GM19438 (cell line): ENCODE results near the gene MPRIP.
"Not testable (repeated sequence)": the region's sequence is repeated elsewhere in the genome, so short reads cannot be mapped to it uniquely, and the experiment has no call there.

ENCODE experiments used
- ATAC-seq: cut with Tn5 transposase; IDR thresholded peaks from one replicate; pipeline ENCODE4 v1.9.1; 2021; ENCODE audit warnings: low read depth; ENCODE audit not compliant: unreplicated experiment

MPRIP gene

GRCh38 chr17:17011043-17011907 lies 31.0 kb upstream of the MPRIP start:
- ATAC-seq: not testable (repeated sequence)

- not testable (repeated sequence) for ATAC-seq
Observed at GRCh38 chr17:17013828-17014747, 28.2 kb upstream of the MPRIP start.

GRCh38 chr17:17014748-17015124 lies 27.5 kb upstream of the MPRIP start:
- ATAC-seq: not testable (repeated sequence)

GRCh38 chr17:17015230-17015629 lies 27.0 kb upstream of the MPRIP start:
- ATAC-seq: no peak

- ATAC-seq: not testable (repeated sequence)
Observed at GRCh38 chr17:17016199-17017197, 25.8 kb upstream of the MPRIP start.

- no peak for ATAC-seq
Observed at GRCh38 chr17:17017343-17018014, 24.8 kb upstream of the MPRIP start.

- no peak for ATAC-seq
Observed at GRCh38 chr17:17018021-17018441, 24.2 kb upstream of the MPRIP start.

- no peak for ATAC-seq
Observed at GRCh38 chr17:17018612-17019429, 23.4 kb upstream of the MPRIP start.

GRCh38 chr17:17019430-17019762 lies 22.9 kb upstream of the MPRIP start:
- ATAC-seq: no peak

- ATAC-seq: no peak
Observed at GRCh38 chr17:17019891-17020456, 22.3 kb upstream of the MPRIP start.

- ATAC-seq: no peak
Observed at GRCh38 chr17:17020821-17021193, 21.4 kb upstream of the MPRIP start.

GRCh38 chr17:17021194-17021863 lies 20.9 kb upstream of the MPRIP start:
- ATAC-seq: no peak

GRCh38 chr17:17022011-17022410 lies 20.2 kb upstream of the MPRIP start:
- no peak for ATAC-seq

- ATAC-seq: no peak
Observed at GRCh38 chr17:17022456-17022855, 19.8 kb upstream of the MPRIP start.

GRCh38 chr17:17024778-17025300 lies 17.4 kb upstream of the MPRIP start:
- ATAC-seq: no peak

- no peak for ATAC-seq
Observed at GRCh38 chr17:17025621-17026020, 16.6 kb upstream of the MPRIP start.

GRCh38 chr17:17026163-17026562 lies 16.1 kb upstream of the MPRIP start:
- no peak for ATAC-seq
